ENCODE data around the gene S1PR3. TPM values are rescaled to one million over a fixed set of nuclear protein-coding genes. Genes with fewer than 3 reads are reported as not detected.

Gene S1PR3
- 77.5 TPM for total RNA-seq

DNA sequence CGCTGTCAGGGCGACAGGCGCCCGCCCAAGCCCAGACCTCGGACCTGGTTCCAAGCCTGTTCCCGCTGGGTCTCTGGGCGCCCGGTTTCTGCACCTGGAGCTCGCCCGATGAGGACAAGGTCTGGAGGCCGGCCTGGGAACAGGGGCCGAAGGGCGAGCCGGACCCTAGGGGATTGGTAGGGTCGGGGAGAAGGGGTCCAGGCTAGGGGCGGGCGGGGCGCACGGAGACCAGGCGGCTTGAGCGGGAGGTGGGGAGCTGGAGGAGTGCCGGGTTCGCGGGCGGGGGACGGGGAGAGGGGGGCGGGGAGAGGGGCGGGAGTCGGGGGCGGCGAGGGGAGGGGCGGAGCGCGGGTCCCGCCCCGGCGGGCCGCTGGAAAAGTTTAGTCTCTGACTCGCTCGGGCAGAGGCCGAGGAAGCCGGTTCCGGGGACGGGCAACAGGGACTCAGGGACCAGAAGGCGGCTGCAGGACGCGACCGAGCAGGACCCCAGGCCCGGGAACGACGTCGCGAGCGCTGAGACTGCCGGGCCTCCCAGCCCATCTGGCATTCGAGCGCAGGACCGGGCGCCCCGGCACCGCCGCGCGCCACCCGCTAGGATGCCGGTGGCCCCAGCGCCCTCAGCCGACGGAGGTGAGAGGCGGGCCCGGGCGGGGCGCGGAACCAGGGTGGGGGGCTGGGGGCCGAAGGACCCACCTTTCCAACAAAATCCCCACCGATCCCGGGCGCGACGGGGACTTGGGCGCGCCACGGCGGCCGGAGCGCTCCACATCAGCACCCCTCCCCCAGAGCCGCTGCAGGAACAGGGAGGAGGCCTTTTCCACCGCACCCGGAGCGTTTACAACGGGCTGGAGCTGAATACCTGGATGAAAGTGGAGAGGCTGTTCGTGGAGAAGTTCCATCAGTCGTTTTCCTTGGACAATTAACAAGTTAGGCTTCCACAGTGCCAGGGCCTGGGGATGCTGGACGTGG lies at the start of gene S1PR3:
Gene S1PR3 (plus strand): TSS at position 403 of the 969 bp plus-strand sequence. CDS start 9,733 bp downstream, outside the sequence.

Other genes with a start within 250 kb of the S1PR3 start
- 5.8 TPM for gene SHC3, start 187.3 kb downstream of the S1PR3 start, total RNA-seq